OCI-LY7 (cell line): ENCODE data around the gene SPPL2A. TPM values are rescaled to one million over a fixed set of nuclear protein-coding genes. Genes with fewer than 3 reads are reported as not detected.

ENCODE experiments used
- BruUV-seq: library from RNA; stranded (reverse); fragments of 400-500 nt; replicated peaks from 2 replicates; lab custom pipeline; 2021; lab: Mats Ljungman, UMichigan
- CTCF ChIA-PET: fragments of 300-600 bp; sonication (Branson Sonifier 250); formaldehyde crosslinking; loops from one replicate; lab custom pipeline; 2022; ENCODE audit warnings: antibody characterized with exemption; ENCODE audit not compliant: unreplicated experiment; lab: Charles Lee
- POLR2A ChIA-PET: fragments of 300-600 bp; sonication (Branson Sonifier 250); formaldehyde crosslinking; loops from one replicate; lab custom pipeline; 2022; ENCODE audit warnings: antibody characterized with exemption; lab: Charles Lee
- DNase-seq: peaks from one replicate; pipeline ENCODE4 v3.0.0-alpha.2; 2015; ENCODE audit warnings: low spot score
- H2AFZ ChIP-seq: fragments of 200-600 bp; sonication (generic), shearing (Covaris generic); 2 replicates; pipeline ENCODE4 v1.6.1; 2014; ENCODE audit warnings: mild to moderate bottlenecking, antibody characterized with exemption, low read length, moderate library complexity
- H3K27ac ChIP-seq: fragments of 200-600 bp; sonication (generic); 2 replicates; pipeline ENCODE4 v1.5.1; 2014; ENCODE audit warnings: mixed run types, low read depth, mild to moderate bottlenecking, moderate library complexity, low read length, inconsistent platforms; ENCODE audit not compliant: poor library complexity, severe bottlenecking
- H3K36me3 ChIP-seq: fragments of 200-600 bp; sonication (generic); 2 replicates; pipeline ENCODE4 v1.6.1; 2014; ENCODE audit warnings: mild to moderate bottlenecking, antibody characterized with exemption, low read length, moderate library complexity, mixed read lengths; ENCODE audit not compliant: insufficient read depth
- H3K4me1 ChIP-seq: fragments of 200-600 bp; sonication (generic); 2 replicates; pipeline ENCODE4 v1.5.1; 2014; ENCODE audit warnings: mild to moderate bottlenecking, low read length; ENCODE audit not compliant: insufficient read depth, poor library complexity, severe bottlenecking
- H3K4me2 ChIP-seq: fragments of 200-600 bp; sonication (generic); 2 replicates; pipeline ENCODE4 v1.6.1; 2014; ENCODE audit warnings: mild to moderate bottlenecking, low read length
- H3K4me3 ChIP-seq: fragments of 200-600 bp; sonication (generic); 2 replicates; pipeline ENCODE4 v1.5.1; 2014; ENCODE audit warnings: mild to moderate bottlenecking, low read depth, low read length; ENCODE audit not compliant: poor library complexity, severe bottlenecking
- H3K79me2 ChIP-seq: fragments of 200-600 bp; sonication (generic); 2 replicates; pipeline ENCODE4 v1.6.1; 2016; ENCODE audit warnings: low read depth, mild to moderate bottlenecking, low read length, moderate library complexity, mixed read lengths; ENCODE audit not compliant: insufficient read depth
- H3K9me2 ChIP-seq: fragments of 200-600 bp; sonication (generic); 2 replicates; pipeline ENCODE4 v1.6.1; 2016; ENCODE audit warnings: mild to moderate bottlenecking, low read length, mixed read lengths; ENCODE audit not compliant: insufficient read depth
- H3K9me3 ChIP-seq: fragments of 200-600 bp; sonication (generic); 2 replicates; pipeline ENCODE4 v1.6.1; 2014; ENCODE audit warnings: mild to moderate bottlenecking, mixed run types, low read length, mixed read lengths
- H4K20me1 ChIP-seq: fragments of 200-600 bp; sonication (generic); 2 replicates; pipeline ENCODE4 v1.6.1; 2014; ENCODE audit warnings: mild to moderate bottlenecking, antibody characterized with exemption, low read length, moderate library complexity, mixed read lengths; ENCODE audit not compliant: insufficient read depth
- EZH2phosphoT487 ChIP-seq: fragments of 200-600 bp; sonication (generic); IDR thresholded peaks from 2 replicates; pipeline ENCODE4 v1.6.1; 2018; ENCODE audit warnings: low read depth, borderline replicate concordance, mild to moderate bottlenecking, mixed run types, antibody characterized with exemption, low read length, moderate library complexity, mixed read lengths
- intact Hi-C: fragments of 100-400 bp; cut with micrococcal nuclease; formaldehyde crosslinking; loops from one replicate; pipeline ENCODE4 v1.10.0; 2022; ENCODE audit not compliant: unreplicated experiment
- small RNA-seq: library from RNA; depleted of rRNA; stranded (forward); fragments of <200 nt; gene quantifications from one replicate; pipeline ENCODE3, GENCODE V24; 2014
- total RNA-seq, 2 experiments: library from RNA; depleted of rRNA in 1 of 2; stranded (reverse); fragments of >200 nt in 1 of 2; shearing (Covaris generic) in 1 of 2; gene quantifications; 2 replicates each; pipeline ENCODE4 v1.2.3, GENCODE V29; 2014 to 2022

The SPPL2A gene
- total RNA-seq, 2 experiments from 2014 or later: 24.6 to 41.6 TPM

DNA sequence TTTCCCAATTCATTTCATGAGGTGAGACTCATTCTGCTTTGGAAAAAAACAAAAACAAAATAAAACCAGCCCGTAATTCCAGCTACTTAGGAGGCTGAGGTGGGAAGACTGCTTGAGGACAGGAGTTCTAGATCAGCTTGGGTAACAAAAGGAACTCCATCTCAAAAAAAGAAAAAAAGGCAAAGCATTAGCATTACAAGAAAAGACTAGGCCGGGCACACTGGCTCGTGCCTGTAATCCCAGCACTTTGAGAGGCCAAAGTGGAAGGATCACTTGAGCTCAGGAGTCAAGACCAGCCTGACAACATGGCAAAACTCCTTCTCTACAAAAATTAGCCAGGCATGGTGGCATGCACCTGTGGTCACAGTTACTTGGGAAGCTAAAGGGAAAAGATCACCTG, 112.8 kb downstream of the SPPL2A start:
- intact Hi-C loops: no loop called here
- Histone ChIP-seq H3K4me2 (no peak overlapping the region), H3K4me1 (no peaks in the 10 kb centered on the region), H2AFZ (no peak overlapping the region), H3K27ac (no peak overlapping the region), H3K4me3 (no peak overlapping the region), H3K9me3 (no peaks in the 10 kb centered on the region), H4K20me1 (no peaks in the 10 kb centered on the region), H3K9me2 (no peaks in the 10 kb centered on the region), H3K36me3 (peaks cover 94% of the 10 kb centered on the region), H3K79me2 (peaks cover 8% of the 10 kb centered on the region; the same call in 1 of the 2 replicates)
- POLR2A ChIA-PET: interaction anchor here (0.6 to 0.7 kb wide), 2 partner anchors 186 to 190 kb away, joined by 3 to 4 read pairs; no protein-coding TSS in a partner anchor
- no peak for TF ChIP-seq EZH2phosphoT487
- DNase-seq: no peak
- BruUV-seq: no TSS peak
- CTCF ChIA-PET: no interaction called here

Small RNAs within 50 kb of the gene (small RNA-seq; reads per million reads assigned to genes)
- gene AC012100.1 (not detected), gene RN7SL354P (not detected)

Other genes starting within 250 kb of the SPPL2A start
- not detected in 2 replicates for gene USP50, start 219.0 kb downstream of the SPPL2A start, total RNA-seq (2014; rRNA removed; shearing (Covaris generic))
- not detected in 2 replicates for gene USP50, start 219.0 kb downstream of the SPPL2A start, total RNA-seq (2022)
- 49.3 and 50.0 TPM in 2 replicates for gene TRPM7, start 78.9 kb downstream of the SPPL2A start, total RNA-seq (2014; rRNA removed; shearing (Covaris generic))
- gene TRPM7, start 78.9 kb downstream of the SPPL2A start, total RNA-seq (2022): 59.7 and 64.0 TPM in 2 replicates
- 5.4 and 7.6 TPM in 2 replicates for gene AP4E1, start 143.0 kb upstream of the SPPL2A start, total RNA-seq (2014; rRNA removed; shearing (Covaris generic))
- gene AP4E1, start 143.0 kb upstream of the SPPL2A start, total RNA-seq (2022): 14.8 and 16.4 TPM in 2 replicates